ENCODE results near the gene DIAPH3. TPM values are rescaled to one million over a fixed set of nuclear protein-coding genes. Genes with fewer than 3 reads are reported as not detected.

Gene DIAPH3
- polyA plus RNA-seq, 3 donors, result 0.04 to 0.09 TPM; not detected in 1

DNA sequence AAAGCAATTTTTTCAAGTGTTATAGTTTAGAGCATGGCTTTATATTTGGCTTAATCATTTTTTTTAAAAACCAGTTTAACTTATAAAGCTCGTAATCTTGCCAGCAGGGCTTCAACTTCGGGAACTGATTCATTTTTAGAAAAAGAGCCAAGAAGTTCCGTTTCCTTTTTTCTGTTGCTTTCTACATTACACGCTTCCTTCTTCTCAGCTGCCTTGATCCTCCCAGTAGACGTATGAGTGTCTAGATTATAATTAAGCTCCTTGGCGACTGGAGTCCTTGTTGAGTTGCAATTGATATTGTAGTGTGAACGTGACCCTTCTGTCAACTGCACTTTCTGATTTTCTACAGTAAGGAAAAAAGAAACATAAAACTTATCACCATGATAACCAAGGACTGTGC is 497.2 kb downstream of the DIAPH3 start:
- Mint-ChIP-seq H3K36me3 (peaks cover 2 to 3% of the 10 kb centered on the region in 2 donors), H3K9me3 (peaks cover 0 to 7% (median 0%) of the 10 kb centered on the region in 7 donors), H3K27ac (peak overlapping the region in 1 of 7 donors; percentile 62), H3K4me1 (peaks cover 10% of the 10 kb centered on the region), H3K27me3 (ENCODE audit: low read depth in 3 of 3) (peaks cover 0 to 6% (median 1%) of the 10 kb centered on the region in 3 donors), H3K4me3 (peak overlapping the region in 1 of 2 donors; percentile 58)
- Histone ChIP-seq H3K27ac (ENCODE audit: low read depth in 1 of 2, low read length in 2 of 2) (no peak overlapping the region), H3K9ac (ENCODE audit: insufficient read depth, low read length, poor library complexity, severe bottlenecking) (no peak overlapping the region), H4K20me1 (ENCODE audit: insufficient read depth, low read length) (no peaks in the 10 kb centered on the region), H3K36me3 (replicated peaks in 1 of 2; ENCODE audit: control insufficient read depth in 1 of 2, insufficient read depth in 2 of 2, low read length in 2 of 2) (no peaks in the 10 kb centered on the region), H3K79me2 (ENCODE audit: insufficient read depth, low read length) (no peaks in the 10 kb centered on the region), H3K4me1 (ENCODE audit: control insufficient read depth in 1 of 2, insufficient read depth in 2 of 2, low read length in 2 of 2) (peaks cover 0 to 4% of the 10 kb centered on the region in 2 donors), H2AFZ (ENCODE audit: insufficient read depth, low read depth, low read length, poor library complexity, severe bottlenecking) (no peak overlapping the region), H3K4me3 (replicated peaks in 1 of 3; ENCODE audit: low read depth in 2 of 3, low read length in 3 of 3) (no peak overlapping the region), H3K27me3 (ENCODE audit: control insufficient read depth in 2 of 2, insufficient read depth in 2 of 2, low read length in 2 of 2) (peaks cover 0 to 2% of the 10 kb centered on the region in 2 donors), H3K9me3 (replicated peaks in 1 of 2; ENCODE audit: control insufficient read depth in 1 of 2, insufficient read depth in 1 of 2, low read length in 2 of 2) (no peaks in the 10 kb centered on the region), H3K4me2 (replicated peaks; ENCODE audit: extremely low read depth, low read length, poor library complexity, severe bottlenecking) (no peak overlapping the region)
- WGBS (ENCODE audit: insufficient coverage), result 33% methylated on average over 3 of the region's 7 CpGs
- TF ChIP-seq CTCF (IDR thresholded peaks at IDR 0.05), result no peak
- DNase-seq, result peak; percentile 2 to 23 (median 15)
- intact Hi-C loops (cut with micrococcal nuclease), result no loop called here

- H3K36me3 ChIP-seq (replicated peaks in 1 of 2; ENCODE audit: control insufficient read depth in 1 of 2, insufficient read depth in 2 of 2, low read length in 2 of 2), result no peaks in the 10 kb centered on the region
- no peak overlapping the region for H2AFZ ChIP-seq (ENCODE audit: insufficient read depth, low read depth, low read length, poor library complexity, severe bottlenecking)
- H3K9me3 Mint-ChIP-seq, result peaks cover 0 to 7% (median 0%) of the 10 kb centered on the region in 7 donors
- WGBS (ENCODE audit: insufficient coverage), result 92% methylated on average over 2 of the region's 3 CpGs
- no peak overlapping the region for H3K4me3 ChIP-seq (replicated peaks in 1 of 3; ENCODE audit: low read depth in 2 of 3, low read length in 3 of 3)
- no peak overlapping the region for H3K9ac ChIP-seq (ENCODE audit: insufficient read depth, low read length, poor library complexity, severe bottlenecking)
- peaks cover 2 to 3% of the 10 kb centered on the region in 2 donors for H3K36me3 Mint-ChIP-seq
- H3K4me3 Mint-ChIP-seq, result no peak overlapping the region
- TF ChIP-seq CTCF (IDR thresholded peaks at IDR 0.05), result no peak
- peaks cover 0 to 6% (median 1%) of the 10 kb centered on the region in 3 donors for H3K27me3 Mint-ChIP-seq (ENCODE audit: low read depth in 3 of 3)
- no peak overlapping the region for H3K4me2 ChIP-seq (replicated peaks; ENCODE audit: extremely low read depth, low read length, poor library complexity, severe bottlenecking)
- peaks cover 0 to 4% of the 10 kb centered on the region in 2 donors for H3K4me1 ChIP-seq (ENCODE audit: control insufficient read depth in 1 of 2, insufficient read depth in 2 of 2, low read length in 2 of 2)
- H4K20me1 ChIP-seq (ENCODE audit: insufficient read depth, low read length), result no peaks in the 10 kb centered on the region
- H3K79me2 ChIP-seq (ENCODE audit: insufficient read depth, low read length), result no peaks in the 10 kb centered on the region
- intact Hi-C loops (cut with micrococcal nuclease), result no loop called here
- peaks cover 10% of the 10 kb centered on the region for H3K4me1 Mint-ChIP-seq
- no peak overlapping the region for H3K27ac Mint-ChIP-seq
- H3K27me3 ChIP-seq (ENCODE audit: control insufficient read depth in 2 of 2, insufficient read depth in 2 of 2, low read length in 2 of 2), result peaks cover 0 to 1% of the 10 kb centered on the region in 2 donors
- no peak for DNase-seq
- no peaks in the 10 kb centered on the region for H3K9me3 ChIP-seq (replicated peaks in 1 of 2; ENCODE audit: control insufficient read depth in 1 of 2, insufficient read depth in 1 of 2, low read length in 2 of 2)
- no peak overlapping the region for H3K27ac ChIP-seq (ENCODE audit: low read depth in 1 of 2, low read length in 2 of 2)
These were observed 498.0 kb downstream of the DIAPH3 start for GRCh38 chr13:59665732-59666131.

Measured in CD14-positive monocyte (primary cell).